ENCODE measurements around the gene MAP2K2.

MAP2K2 gene

DNA sequence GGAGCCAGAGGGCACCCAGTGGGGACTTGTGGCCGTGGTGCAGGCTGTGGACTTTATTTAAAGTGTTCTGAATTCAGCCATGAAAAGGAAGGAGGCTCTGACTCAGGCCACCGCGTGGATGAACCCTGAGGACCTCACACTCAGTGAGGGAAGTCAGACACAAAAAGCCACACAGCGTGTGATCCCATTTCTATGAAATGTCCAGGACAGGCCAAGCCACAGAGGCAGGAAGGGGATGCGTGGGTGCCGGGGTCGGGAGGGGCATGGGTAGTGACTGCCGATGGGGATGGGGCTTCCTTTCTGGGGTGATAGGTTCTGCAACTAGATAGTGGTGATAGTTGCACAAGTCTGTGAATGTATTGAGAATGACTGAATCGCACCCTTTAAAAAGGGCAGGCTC, 48.5 kb downstream of the MAP2K2 start:
- DNase-seq = no peak

DNA sequence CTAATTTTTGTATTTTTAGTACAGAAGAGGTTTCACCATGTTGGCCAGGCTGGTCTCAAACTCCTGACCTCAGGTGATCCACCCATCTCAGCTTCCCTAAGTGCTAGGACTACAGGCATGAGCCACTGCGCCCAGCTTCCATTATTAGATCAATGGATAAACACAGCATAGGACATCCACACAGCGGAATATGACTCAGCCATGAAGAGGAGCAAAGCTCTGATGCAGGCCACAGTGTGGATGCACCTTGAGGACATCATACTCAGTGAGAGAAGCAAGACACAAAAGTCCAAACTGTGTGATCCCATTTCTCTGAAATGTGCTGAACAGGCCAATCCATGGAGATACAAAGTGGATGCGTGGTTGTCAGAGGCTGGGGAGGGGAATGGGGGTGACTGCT, 52.3 kb downstream of the MAP2K2 start:
- DNase-seq = no peak

- no peak for DNase-seq
Measured at GRCh38 chr19:4069331-4069959, 54.5 kb downstream of the MAP2K2 start.

- no peak for DNase-seq
Measured at GRCh38 chr19:4068047-4068966, 55.6 kb downstream of the MAP2K2 start.

DNA sequence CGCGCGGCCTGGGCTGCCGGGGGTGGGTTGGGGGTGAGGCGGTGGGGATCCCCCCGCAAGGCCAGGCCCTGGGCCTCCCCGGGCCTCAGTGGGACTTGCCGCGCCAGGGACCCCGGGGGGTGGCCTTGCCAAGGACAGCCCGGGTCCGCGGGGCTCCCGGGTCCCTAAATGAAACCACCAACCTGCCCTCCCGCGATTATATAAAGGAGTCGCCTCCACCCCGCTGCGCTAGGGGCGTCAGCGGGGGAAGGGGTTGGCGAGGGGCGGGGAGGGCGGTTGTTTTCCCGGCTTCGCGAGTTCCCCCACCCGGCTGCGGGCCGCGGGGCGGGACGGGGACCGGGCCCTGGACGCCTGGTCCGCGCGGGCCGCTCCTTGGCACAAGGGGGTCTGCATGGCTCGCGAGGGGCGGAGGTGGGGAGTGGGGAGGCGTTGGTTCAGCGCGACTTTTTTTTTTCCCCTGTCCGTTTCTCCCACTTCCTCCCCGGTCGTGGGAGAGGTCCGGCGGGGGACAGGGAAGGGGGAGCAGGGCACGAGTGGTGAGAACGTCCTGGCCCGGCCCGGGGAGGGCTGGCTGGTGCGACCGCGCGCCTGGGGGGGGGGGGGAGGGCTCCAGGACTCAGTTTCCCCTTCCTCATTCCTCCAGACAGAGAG, 56.4 kb downstream of the MAP2K2 start:
- DNase-seq = no peak

DNA sequence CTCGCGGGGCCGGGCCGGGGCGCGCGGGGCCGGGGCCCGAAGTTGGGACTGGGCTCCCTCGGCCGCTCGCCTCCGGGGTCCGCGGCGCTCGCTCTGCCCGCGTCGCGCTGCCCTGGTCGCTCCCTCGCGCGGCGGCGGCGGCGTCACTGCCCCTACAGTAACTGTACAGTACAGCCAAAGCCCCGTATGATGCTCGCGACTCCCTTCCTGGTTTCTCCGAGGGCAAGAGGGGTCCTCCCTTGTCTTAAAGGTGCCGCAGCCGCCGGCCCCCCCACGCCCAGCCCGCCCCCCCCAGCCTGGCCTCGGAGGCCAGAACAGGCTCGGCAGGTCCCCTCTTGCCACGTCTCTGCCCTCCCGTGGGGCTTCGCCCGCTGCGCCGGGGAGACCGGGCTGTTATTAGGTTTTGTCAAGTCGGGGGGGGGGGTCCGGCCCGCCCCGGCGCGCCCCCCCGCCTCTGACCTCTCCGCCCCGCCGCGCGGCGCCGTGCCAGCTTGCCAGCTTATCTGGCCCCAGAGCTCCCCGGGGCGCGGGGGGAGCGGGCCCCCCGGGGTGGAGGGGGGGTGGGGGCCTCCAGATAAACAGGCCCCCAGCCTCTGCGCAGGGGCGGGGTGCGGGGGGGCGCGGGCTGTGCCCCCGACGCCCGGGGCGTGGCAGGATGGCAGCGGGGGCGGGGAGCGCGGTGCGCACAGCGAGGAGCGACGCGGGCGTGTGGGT, 57.1 kb downstream of the MAP2K2 start, which contains the start of gene ZBTB7A:
Gene ZBTB7A (minus strand): TSS at position 218 of the 714 bp plus-strand sequence. CDS start 11,667 bp downstream, outside the sequence.
- DNase-seq = peak; percentile 66

DNA sequence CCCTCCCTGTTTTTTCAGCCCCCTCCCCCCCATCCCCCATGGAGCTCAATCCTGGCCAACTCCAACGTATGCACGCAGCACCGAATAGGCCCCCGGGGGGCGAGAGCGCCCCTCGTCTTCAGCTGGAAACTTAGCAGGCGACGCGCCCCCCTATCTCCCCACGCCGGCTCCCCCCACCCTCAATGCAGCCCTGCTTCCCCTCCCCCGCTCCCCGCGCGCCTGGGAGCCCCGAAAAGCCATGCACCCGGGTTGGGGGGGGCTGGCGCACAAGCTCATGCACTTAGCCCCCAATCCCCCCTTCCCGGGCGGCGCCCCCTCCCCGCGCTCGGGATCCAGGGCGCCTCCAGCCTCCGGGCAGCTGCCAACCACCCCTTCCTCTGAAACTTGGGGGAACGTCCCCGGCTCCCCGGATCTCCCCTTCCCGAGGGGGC, 57.7 kb downstream of the MAP2K2 start:
- no peak for DNase-seq

GRCh38 chr19:4065430-4066175, 58.3 kb downstream of the MAP2K2 start:
- DNase-seq = peak; percentile 98

GRCh38 chr19:4064496-4065260, 59.2 kb downstream of the MAP2K2 start:
- DNase-seq = peak; percentile 53

DNA sequence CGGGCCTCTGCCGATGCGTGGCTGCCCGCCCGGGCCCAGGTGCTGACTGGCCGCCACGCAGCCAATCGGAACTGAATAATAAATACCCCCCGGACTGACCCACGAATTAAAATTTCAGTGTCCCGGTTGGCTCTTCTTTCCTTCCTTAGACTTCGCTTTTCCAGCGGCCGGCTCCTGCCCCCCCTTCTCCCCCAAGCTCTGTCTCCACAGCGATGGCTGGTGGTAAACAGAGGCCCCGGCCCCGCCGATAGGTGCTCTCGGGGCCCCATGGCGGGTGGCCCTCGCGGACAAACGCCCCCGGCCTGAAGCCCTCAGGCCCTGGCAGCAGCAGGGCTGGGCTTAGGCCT, 59.8 kb downstream of the MAP2K2 start:
- no peak for DNase-seq

DNA sequence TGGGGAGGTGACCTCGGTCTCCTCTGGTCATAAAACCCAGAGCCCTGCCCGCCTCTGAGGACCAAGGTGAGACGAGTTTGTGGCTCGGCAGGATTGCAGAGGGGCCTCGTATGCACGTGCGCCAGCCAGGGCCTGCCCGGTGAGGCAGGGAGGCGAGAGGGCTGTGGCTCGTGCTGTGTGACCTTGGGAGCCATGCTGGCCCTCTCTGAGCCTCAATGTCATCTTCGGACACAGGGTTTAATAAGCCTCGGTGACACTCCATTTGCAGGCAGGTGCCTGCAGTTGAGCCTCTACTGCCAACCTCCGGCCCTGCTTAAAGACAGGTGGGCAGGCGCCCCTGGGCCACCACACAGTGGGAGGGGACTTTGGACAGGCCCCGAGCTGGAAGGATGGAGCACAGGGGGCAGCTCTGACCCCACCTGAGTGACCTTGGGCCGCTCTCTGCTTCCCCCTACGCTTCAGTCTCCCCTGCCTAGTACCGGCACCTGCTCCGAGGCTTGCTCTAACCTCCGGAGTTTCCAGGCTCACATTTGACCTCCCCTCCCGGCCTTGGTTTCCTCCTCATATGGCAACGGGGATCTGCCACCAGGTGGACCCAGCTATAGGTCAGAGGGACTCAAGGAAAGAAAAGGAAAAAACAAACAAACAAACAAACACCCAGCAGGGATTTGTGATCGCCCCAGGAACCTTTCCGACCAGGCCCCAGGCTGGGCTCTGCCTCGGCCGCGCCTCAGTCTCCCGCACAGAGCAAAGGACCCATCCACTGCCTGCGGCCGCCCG, 60.4 kb downstream of the MAP2K2 start:
- DNase-seq = no peak

DNA sequence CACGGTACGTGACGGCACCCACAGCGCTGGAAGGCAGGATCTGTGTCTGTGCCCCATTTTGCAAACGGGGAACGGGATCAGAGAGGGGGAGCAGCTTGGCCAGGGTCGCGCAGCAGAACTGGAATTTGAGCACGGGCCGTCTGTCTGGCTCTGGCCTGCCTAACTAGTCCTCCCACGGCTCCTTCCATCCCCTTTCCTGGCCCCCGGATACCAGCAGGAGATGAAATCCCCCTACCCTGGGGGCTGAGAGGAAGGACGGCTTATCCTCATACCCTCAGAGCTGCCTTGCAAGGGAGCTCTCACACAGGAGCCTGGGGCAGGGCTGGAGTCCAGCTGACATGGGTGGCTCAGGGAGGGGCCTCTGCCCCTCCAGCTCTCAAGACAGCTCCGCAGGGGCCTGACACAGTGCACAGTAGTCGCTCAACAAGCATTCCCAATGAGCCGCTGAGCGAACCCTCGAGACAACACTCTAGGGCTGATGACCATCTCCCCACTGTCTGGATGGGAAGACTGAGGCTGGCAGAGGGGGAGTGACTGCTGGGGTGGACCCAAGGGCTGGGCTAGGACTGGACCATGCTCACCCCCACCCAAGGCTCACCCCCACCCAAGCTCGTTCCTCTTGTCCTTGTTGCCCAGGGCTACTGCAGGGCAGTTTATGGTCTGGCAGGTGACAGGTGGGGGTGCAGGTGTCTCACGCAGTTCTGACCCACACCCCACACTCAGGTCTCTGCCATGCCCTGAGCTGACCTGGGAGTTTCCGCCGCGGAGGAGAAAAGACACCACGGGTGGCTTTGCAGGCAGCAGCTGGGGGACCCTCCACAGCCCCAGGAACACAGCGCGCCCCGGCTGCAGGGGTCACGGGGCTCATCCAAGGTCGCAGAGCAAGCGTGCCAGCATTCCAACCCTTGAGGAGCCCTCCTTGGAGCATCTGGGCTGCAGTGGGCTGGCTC, 61.2 kb downstream of the MAP2K2 start:
- DNase-seq = no peak

GRCh38 chr19:4061683-4062418, 62.1 kb downstream of the MAP2K2 start:
- DNase-seq = no peak

- DNase-seq = no peak
Measured at GRCh38 chr19:4061178-4061682, 62.7 kb downstream of the MAP2K2 start.

- no peak for DNase-seq
Measured at GRCh38 chr19:4060621-4061177, 63.2 kb downstream of the MAP2K2 start.

DNA sequence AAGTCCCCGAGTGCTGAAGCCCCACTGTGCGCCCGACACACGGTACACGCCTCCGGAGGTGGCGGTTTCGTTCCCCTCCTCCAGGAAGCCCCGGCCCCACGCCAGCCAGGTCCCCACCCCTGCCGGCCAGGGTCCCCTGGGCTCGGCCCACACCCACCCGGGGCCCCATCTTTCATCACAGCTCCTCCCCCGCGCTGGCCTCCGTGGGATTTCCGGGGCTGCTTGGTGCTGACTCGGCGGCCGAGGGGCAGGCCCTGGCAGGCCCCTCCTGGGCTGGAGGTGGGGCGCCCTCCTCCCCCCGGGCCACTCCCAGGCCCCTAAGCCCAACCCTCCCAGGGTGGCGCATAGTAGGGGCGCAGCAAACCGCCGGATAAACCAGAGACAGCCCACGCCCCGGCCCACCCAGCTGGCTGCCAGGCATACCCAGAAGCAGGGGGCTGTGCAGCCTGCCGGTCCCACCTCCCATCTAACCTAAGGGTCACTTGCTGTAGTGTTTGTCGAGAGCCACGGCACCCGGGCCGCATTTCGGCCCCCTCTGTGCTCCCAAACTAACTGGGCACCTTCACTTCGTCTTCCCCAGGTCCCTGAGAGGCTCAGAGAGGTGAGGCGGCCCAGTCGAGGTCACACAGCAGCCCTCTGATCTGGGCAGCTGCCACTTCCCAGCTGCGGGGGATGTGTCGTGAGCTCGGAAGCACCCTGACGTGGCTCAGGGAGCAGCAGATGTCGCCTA, 63.9 kb downstream of the MAP2K2 start:
- DNase-seq = peak; percentile 76

- DNase-seq = no peak
Measured at GRCh38 chr19:4059453-4059871, 64.5 kb downstream of the MAP2K2 start.

All from activated gamma-delta T cell (primary cell).